ENCODE data around the gene GARIN3.

GARIN3 gene

GRCh38 chr5:157182143-157182757 lies 16.2 kb upstream of the GARIN3 start:
- no peak overlapping the region for H3K27ac ChIP-seq (replicated peaks)
- TF ChIP-seq SPI1 (IDR thresholded peaks at IDR 0.05; ENCODE audit: borderline replicate concordance, low read depth) (no peak), GABPA (IDR thresholded peaks at IDR 0.05; ENCODE audit: low read depth) (no peak), REST (IDR thresholded peaks at IDR 0.05; ENCODE audit: insufficient replicate concordance, low read depth) (no peak), POLR2AphosphoS5 (IDR thresholded peaks at IDR 0.05; ENCODE audit: low read depth) (no peak)
- TF ChIP-seq, protein P1, sequence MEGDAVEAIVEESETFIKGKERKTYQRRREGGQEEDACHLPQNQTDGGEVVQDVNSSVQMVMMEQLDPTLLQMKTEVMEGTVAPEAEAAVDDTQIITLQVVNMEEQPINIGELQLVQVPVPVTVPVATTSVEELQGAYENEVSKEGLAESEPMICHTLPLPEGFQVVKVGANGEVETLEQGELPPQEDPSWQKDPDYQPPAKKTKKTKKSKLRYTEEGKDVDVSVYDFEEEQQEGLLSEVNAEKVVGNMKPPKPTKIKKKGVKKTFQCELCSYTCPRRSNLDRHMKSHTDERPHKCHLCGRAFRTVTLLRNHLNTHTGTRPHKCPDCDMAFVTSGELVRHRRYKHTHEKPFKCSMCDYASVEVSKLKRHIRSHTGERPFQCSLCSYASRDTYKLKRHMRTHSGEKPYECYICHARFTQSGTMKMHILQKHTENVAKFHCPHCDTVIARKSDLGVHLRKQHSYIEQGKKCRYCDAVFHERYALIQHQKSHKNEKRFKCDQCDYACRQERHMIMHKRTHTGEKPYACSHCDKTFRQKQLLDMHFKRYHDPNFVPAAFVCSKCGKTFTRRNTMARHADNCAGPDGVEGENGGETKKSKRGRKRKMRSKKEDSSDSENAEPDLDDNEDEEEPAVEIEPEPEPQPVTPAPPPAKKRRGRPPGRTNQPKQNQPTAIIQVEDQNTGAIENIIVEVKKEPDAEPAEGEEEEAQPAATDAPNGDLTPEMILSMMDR (IDR thresholded peaks at IDR 0.05; ENCODE audit: insufficient read depth, low read length), result no peak
- DNase-seq (ENCODE audit: low read depth in 1 of 2, low spot score in 1 of 2), result no peak
- H3K27me3 ChIP-seq (ENCODE audit: insufficient read depth, poor library complexity, severe bottlenecking), result peaks cover 25% of the 10 kb centered on the region
- H3K4me3 ChIP-seq (replicated peaks; ENCODE audit: insufficient read depth, low read length), result no peak overlapping the region

GRCh38 chr5:157180374-157181264 lies 14.6 kb upstream of the GARIN3 start, which contains the start of gene ITK:
TSS of gene ITK (plus strand) at chr5:157180840. CDS start at chr5:157180978, 138 bp downstream.
- H3K4me3 ChIP-seq (replicated peaks; ENCODE audit: insufficient read depth, low read length), result no peak within 1 kb of the TSS
- no peak for DNase-seq (ENCODE audit: low read depth in 1 of 2, low spot score in 1 of 2)
- H3K27me3 ChIP-seq (ENCODE audit: insufficient read depth, poor library complexity, severe bottlenecking), result peaks cover 25% of the 10 kb centered on the region
- TF ChIP-seq GABPA (IDR thresholded peaks at IDR 0.05; ENCODE audit: low read depth) (no peak), REST (IDR thresholded peaks at IDR 0.05; ENCODE audit: insufficient replicate concordance, low read depth) (no peak), SPI1 (IDR thresholded peaks at IDR 0.05; ENCODE audit: borderline replicate concordance, low read depth) (no peak), POLR2AphosphoS5 (IDR thresholded peaks at IDR 0.05; ENCODE audit: low read depth) (no peak)
- TF ChIP-seq, protein P1 (IDR thresholded peaks at IDR 0.05; ENCODE audit: insufficient read depth, low read length), result no peak
- H3K27ac ChIP-seq (replicated peaks), result no peak within 1 kb of the TSS

- no peak for TF ChIP-seq GABPA (IDR thresholded peaks at IDR 0.05; ENCODE audit: low read depth)
- TF ChIP-seq POLR2AphosphoS5 (IDR thresholded peaks at IDR 0.05; ENCODE audit: low read depth), result no peak
- TF ChIP-seq REST (IDR thresholded peaks at IDR 0.05; ENCODE audit: insufficient replicate concordance, low read depth), result no peak
- TF ChIP-seq SPI1 (IDR thresholded peaks at IDR 0.05; ENCODE audit: borderline replicate concordance, low read depth), result no peak
- TF ChIP-seq, protein P1 (IDR thresholded peaks at IDR 0.05; ENCODE audit: insufficient read depth, low read length), result no peak
- Histone ChIP-seq H3K27ac (replicated peaks) (no peak overlapping the region), H3K27me3 (ENCODE audit: insufficient read depth, poor library complexity, severe bottlenecking) (peaks cover 25% of the 10 kb centered on the region), H3K4me3 (replicated peaks; ENCODE audit: insufficient read depth, low read length) (no peak overlapping the region)
- DNase-seq (ENCODE audit: low read depth in 1 of 2, low spot score in 1 of 2), result no peak
These were observed 12.9 kb upstream of the GARIN3 start for GRCh38 chr5:157178966-157179365.
